ENCODE data around the gene MBOAT2.

MBOAT2 gene

GRCh38 chr2:8998418-8999101, 4.9 kb downstream of the MBOAT2 start:
- no peaks in the 10 kb centered on the region for H3K27me3 ChIP-seq (ENCODE audit: control insufficient read depth, insufficient read depth, low read length)
- no peak overlapping the region for H3K4me3 ChIP-seq (ENCODE audit: low read length)
- no peaks in the 10 kb centered on the region for H3K36me3 ChIP-seq (ENCODE audit: control insufficient read depth, insufficient read depth, low read length)
- no peak overlapping the region for H3K27ac ChIP-seq (ENCODE audit: low read depth, low read length)
- no peak overlapping the region for H3K9ac ChIP-seq (ENCODE audit: low read length)
- H3K4me1 ChIP-seq (ENCODE audit: control insufficient read depth, insufficient read depth, low read length): no peaks in the 10 kb centered on the region

DNA sequence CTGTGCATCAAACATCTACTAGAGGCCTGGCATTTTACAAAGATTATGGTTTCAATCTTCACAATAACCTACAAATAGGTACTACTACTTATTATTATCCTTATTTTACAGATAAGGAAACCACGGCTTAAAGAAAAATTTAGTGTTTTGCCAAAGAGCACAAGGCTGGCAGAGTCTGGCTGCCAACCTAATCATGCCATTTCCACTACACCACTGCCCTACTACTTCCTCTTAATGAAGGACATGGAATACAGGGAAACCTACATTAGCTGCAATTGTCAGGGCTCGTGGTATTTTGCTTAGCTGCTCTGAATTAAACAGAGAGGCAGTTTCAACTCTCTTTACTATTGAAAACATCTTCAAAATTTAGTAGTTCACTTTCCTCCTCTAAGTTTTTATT, 5.9 kb downstream of the MBOAT2 start:
- Histone ChIP-seq H3K9ac (ENCODE audit: low read length) (no peak overlapping the region), H3K27ac (ENCODE audit: low read depth, low read length) (no peak overlapping the region), H3K4me3 (ENCODE audit: low read length) (no peak overlapping the region), H3K27me3 (ENCODE audit: control insufficient read depth, insufficient read depth, low read length) (no peaks in the 10 kb centered on the region), H3K4me1 (ENCODE audit: control insufficient read depth, insufficient read depth, low read length) (no peaks in the 10 kb centered on the region), H3K36me3 (ENCODE audit: control insufficient read depth, insufficient read depth, low read length) (no peaks in the 10 kb centered on the region)

GRCh38 chr2:8997108-8997507, 6.4 kb downstream of the MBOAT2 start:
- Histone ChIP-seq H3K27ac (ENCODE audit: low read depth, low read length) (no peak overlapping the region), H3K4me3 (ENCODE audit: low read length) (no peak overlapping the region)

GRCh38 chr2:8996006-8996405, 7.5 kb downstream of the MBOAT2 start:
- Histone ChIP-seq H3K4me3 (ENCODE audit: low read length) (no peak overlapping the region), H3K27me3 (ENCODE audit: control insufficient read depth, insufficient read depth, low read length) (no peaks in the 10 kb centered on the region), H3K4me1 (ENCODE audit: control insufficient read depth, insufficient read depth, low read length) (no peaks in the 10 kb centered on the region), H3K9ac (ENCODE audit: low read length) (no peak overlapping the region), H3K36me3 (ENCODE audit: control insufficient read depth, insufficient read depth, low read length) (no peaks in the 10 kb centered on the region), H3K27ac (ENCODE audit: low read depth, low read length) (no peak overlapping the region)

More at GRCh38 chr2:8997108-8997507, 6.4 kb downstream of the MBOAT2 start:
- Histone ChIP-seq H3K36me3 (ENCODE audit: control insufficient read depth, insufficient read depth, low read length) (no peaks in the 10 kb centered on the region), H3K9ac (ENCODE audit: low read length) (no peak overlapping the region), H3K27me3 (ENCODE audit: control insufficient read depth, insufficient read depth, low read length) (no peaks in the 10 kb centered on the region), H3K4me1 (ENCODE audit: control insufficient read depth, insufficient read depth, low read length) (no peaks in the 10 kb centered on the region)

DNA sequence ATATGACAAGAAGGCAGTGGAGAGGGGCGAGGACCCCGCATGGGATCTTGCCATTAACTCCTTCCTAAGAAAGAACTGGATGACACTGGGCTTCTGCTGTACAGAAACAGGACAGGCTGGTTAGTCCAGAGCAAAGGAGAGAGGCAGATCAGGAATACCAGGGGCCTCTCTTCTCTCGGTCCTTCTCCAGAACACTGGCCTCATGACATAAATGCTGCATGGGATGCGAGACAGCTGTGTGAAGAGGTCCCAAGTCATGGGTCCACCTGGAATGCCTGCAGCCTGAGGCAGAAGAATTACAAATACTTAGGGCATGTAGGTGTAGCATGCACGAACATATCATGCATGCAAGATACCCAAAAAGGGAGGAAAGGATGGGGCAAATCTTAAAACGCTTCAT, 9.1 kb downstream of the MBOAT2 start:
- Histone ChIP-seq H3K4me1 (ENCODE audit: control insufficient read depth, insufficient read depth, low read length) (no peaks in the 10 kb centered on the region), H3K4me3 (ENCODE audit: low read length) (no peak overlapping the region), H3K27ac (ENCODE audit: low read depth, low read length) (no peak overlapping the region), H3K9ac (ENCODE audit: low read length) (no peak overlapping the region), H3K36me3 (ENCODE audit: control insufficient read depth, insufficient read depth, low read length) (no peaks in the 10 kb centered on the region), H3K27me3 (ENCODE audit: control insufficient read depth, insufficient read depth, low read length) (no peaks in the 10 kb centered on the region)

GRCh38 chr2:8993902-8994278, 9.6 kb downstream of the MBOAT2 start:
- no peak overlapping the region for H3K27ac ChIP-seq (ENCODE audit: low read depth, low read length)
- no peaks in the 10 kb centered on the region for H3K4me1 ChIP-seq (ENCODE audit: control insufficient read depth, insufficient read depth, low read length)
- H3K36me3 ChIP-seq (ENCODE audit: control insufficient read depth, insufficient read depth, low read length): no peaks in the 10 kb centered on the region
- no peaks in the 10 kb centered on the region for H3K27me3 ChIP-seq (ENCODE audit: control insufficient read depth, insufficient read depth, low read length)
- H3K4me3 ChIP-seq (ENCODE audit: low read length): no peak overlapping the region
- H3K9ac ChIP-seq (ENCODE audit: low read length): no peak overlapping the region

DNA sequence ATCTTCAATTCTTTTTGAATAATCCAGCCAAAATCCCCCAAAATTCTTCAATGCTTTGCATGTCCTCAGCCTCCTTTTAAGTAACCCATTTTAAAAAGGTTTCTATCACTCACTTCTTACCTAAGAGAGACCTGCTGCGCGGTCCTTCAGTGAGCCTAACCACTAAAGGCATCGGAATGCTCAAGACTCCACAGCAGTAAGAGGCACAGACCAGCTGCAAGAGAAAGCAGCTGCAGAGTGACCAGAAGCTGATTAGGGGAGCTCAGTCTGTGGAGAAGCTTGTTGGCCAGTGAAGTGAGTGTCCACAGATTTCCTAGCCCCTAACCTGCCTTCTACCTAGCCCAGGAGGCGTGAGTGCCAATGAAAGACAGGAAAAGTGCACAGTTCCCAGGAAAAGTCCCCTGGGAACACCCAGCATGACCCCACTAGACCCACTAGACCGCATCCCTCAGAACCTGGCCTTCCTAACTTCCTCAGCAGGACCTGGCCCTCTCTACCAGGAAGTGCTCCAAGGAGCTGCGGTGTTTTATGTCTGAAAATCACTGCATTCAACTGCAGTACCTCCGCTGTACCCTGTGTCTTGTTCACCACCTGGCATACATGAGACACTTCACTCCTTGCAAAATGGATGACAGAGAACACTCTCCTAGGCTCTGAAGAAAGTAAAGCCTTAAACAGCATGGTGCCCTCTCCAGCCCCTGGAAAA, 10.1 kb downstream of the MBOAT2 start:
- no peaks in the 10 kb centered on the region for H3K27me3 ChIP-seq (ENCODE audit: control insufficient read depth, insufficient read depth, low read length)
- H3K4me1 ChIP-seq (ENCODE audit: control insufficient read depth, insufficient read depth, low read length): no peaks in the 10 kb centered on the region
- no peaks in the 10 kb centered on the region for H3K36me3 ChIP-seq (ENCODE audit: control insufficient read depth, insufficient read depth, low read length)
- H3K27ac ChIP-seq (ENCODE audit: low read depth, low read length): no peak overlapping the region
- H3K9ac ChIP-seq (ENCODE audit: low read length): no peak overlapping the region
- no peak overlapping the region for H3K4me3 ChIP-seq (ENCODE audit: low read length)

DNA sequence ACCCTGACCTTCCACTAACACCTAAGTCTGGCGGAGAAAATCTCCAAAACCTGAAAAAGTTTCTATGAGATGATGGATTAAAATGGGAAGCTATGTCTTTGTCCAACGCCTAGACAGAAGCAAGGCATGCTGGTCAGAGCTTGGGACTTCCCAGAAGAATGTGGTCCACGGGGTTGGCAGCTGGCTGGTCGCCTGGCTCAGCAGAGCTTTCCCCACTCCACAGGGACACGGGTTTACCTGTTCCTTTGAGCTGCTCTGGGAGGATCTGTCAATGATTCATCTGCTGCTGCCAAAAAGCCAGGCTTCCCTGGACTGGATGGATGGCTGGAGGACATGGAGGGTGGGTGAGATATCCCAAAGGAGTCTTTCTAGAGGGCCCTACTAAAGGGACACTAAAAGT, 10.8 kb downstream of the MBOAT2 start:
- no peaks in the 10 kb centered on the region for H3K36me3 ChIP-seq (ENCODE audit: control insufficient read depth, insufficient read depth, low read length)
- no peak overlapping the region for H3K9ac ChIP-seq (ENCODE audit: low read length)

GRCh38 chr2:8989536-8990079, 13.9 kb downstream of the MBOAT2 start:
- Histone ChIP-seq H3K4me3 (ENCODE audit: low read length) (no peak overlapping the region), H3K4me1 (ENCODE audit: control insufficient read depth, insufficient read depth, low read length) (no peaks in the 10 kb centered on the region), H3K9ac (ENCODE audit: low read length) (no peak overlapping the region)

More for the DNA sequence above, 10.8 kb downstream of the MBOAT2 start:
- H3K4me1 ChIP-seq (ENCODE audit: control insufficient read depth, insufficient read depth, low read length): no peaks in the 10 kb centered on the region
- no peaks in the 10 kb centered on the region for H3K27me3 ChIP-seq (ENCODE audit: control insufficient read depth, insufficient read depth, low read length)
- H3K4me3 ChIP-seq (ENCODE audit: low read length): no peak overlapping the region
- no peak overlapping the region for H3K27ac ChIP-seq (ENCODE audit: low read depth, low read length)

DNA sequence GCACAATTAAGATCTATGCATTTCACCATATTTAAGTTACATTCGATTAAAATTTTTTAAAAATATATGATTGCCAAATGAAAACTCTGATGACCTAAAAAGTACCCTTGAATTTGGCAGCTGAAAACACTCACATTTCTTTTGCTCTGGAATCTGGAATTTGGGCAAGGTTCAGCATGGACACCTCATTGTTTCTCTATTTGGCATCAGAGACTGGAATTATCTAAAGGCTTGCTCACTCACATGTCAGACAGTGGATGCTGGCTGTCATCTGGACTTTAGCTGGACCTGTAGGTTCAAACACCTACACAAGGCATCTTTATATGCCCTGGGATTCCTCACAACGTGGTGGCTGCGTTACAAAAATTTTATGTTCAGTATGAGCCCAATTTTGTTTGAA, 16.1 kb downstream of the MBOAT2 start:
- Histone ChIP-seq H3K36me3 (ENCODE audit: control insufficient read depth, insufficient read depth, low read length) (no peaks in the 10 kb centered on the region), H3K4me3 (ENCODE audit: low read length) (no peak overlapping the region), H3K27me3 (ENCODE audit: control insufficient read depth, insufficient read depth, low read length) (no peaks in the 10 kb centered on the region), H3K27ac (ENCODE audit: low read depth, low read length) (no peak overlapping the region), H3K4me1 (ENCODE audit: control insufficient read depth, insufficient read depth, low read length) (no peaks in the 10 kb centered on the region), H3K9ac (ENCODE audit: low read length) (no peak overlapping the region)

More at GRCh38 chr2:8989536-8990079, 13.9 kb downstream of the MBOAT2 start:
- Histone ChIP-seq H3K27me3 (ENCODE audit: control insufficient read depth, insufficient read depth, low read length) (no peaks in the 10 kb centered on the region), H3K27ac (ENCODE audit: low read depth, low read length) (no peak overlapping the region), H3K36me3 (ENCODE audit: control insufficient read depth, insufficient read depth, low read length) (no peaks in the 10 kb centered on the region)

DNA sequence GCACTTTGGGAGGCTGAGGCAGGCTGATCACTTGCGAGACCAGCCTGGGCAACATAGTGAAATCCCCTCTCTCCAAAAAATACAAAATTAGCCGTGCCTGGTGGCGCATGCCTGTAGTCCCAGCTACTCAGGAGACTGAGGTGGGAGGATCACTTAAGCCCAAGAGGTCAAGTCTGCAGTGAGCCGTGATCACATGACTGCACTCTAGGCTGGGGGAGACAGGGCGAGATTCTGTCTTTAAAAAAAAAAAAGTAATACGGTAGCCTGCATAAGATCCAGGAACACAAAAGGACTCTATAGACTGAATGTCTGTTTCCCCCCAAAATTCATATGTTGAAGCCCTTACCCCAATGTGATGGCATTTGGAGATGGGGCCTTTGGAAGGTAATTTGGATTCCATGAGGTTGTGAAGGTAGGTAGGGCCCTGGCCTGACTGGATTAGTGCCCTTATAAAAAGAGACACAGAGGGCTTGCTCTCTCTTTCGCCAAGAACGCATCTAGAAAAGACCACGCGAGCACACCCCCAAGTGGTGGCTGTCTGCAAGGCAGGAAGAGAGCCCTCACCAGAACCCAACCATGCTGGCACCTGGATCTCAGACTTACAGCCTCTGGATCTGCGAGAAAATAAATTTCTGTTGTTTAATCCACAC, 17.0 kb downstream of the MBOAT2 start:
- Histone ChIP-seq H3K4me3 (ENCODE audit: low read length) (no peak overlapping the region), H3K4me1 (ENCODE audit: control insufficient read depth, insufficient read depth, low read length) (no peaks in the 10 kb centered on the region), H3K9ac (ENCODE audit: low read length) (no peak overlapping the region), H3K27ac (ENCODE audit: low read depth, low read length) (no peak overlapping the region), H3K27me3 (ENCODE audit: control insufficient read depth, insufficient read depth, low read length) (no peaks in the 10 kb centered on the region), H3K36me3 (ENCODE audit: control insufficient read depth, insufficient read depth, low read length) (no peaks in the 10 kb centered on the region)

- no peaks in the 10 kb centered on the region for H3K36me3 ChIP-seq (ENCODE audit: control insufficient read depth, insufficient read depth, low read length)
- H3K9ac ChIP-seq (ENCODE audit: low read length): no peak overlapping the region
- H3K4me1 ChIP-seq (ENCODE audit: control insufficient read depth, insufficient read depth, low read length): no peaks in the 10 kb centered on the region
- no peak overlapping the region for H3K27ac ChIP-seq (ENCODE audit: low read depth, low read length)
- H3K4me3 ChIP-seq (ENCODE audit: low read length): no peak overlapping the region
- H3K27me3 ChIP-seq (ENCODE audit: control insufficient read depth, insufficient read depth, low read length): no peaks in the 10 kb centered on the region
Measured at GRCh38 chr2:8985561-8986326, 17.7 kb downstream of the MBOAT2 start.
